ENCODE measurements around the gene NAV3.

NAV3 gene

DNA sequence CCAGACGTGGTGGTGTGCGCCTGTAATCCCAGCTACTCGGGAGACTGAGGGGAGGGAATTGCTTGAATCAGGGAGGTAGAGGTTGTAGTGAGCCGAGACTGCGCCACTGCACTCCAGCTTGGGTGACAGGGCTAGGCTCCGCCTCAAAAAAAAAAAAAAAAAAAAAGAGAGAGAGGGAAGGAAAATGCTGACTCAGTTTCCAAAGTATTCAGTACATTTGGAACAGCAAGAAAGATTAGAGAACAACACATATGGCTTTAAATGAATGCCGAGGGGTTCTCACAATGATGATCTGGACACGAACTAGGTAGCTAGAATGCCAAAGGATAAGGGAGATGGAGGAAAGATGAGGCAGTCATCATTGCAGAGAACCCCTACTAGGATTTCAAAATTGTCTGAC is 97.4 kb downstream of the NAV3 start:
- DNase-seq: no peak

DNA sequence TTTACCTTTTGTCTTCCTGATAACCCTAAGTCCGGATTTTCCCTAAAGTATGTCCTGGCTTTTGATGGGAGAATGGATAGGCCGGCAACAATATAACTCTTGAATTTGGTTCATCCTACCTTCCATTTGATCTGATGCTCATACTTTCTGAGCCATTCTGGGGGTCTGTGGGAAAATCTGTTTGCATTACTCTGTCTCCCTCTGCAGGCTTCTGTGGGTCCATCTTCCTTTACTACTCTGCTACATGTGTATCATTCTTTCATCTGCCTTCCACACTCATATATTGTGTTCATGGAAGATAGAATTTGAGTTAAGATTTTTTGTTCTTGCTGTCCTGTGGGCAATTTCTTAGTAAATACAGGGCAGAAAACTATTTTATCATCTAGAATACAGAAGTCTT is 101.5 kb downstream of the NAV3 start:
- DNase-seq: peak; percentile 7

DNA sequence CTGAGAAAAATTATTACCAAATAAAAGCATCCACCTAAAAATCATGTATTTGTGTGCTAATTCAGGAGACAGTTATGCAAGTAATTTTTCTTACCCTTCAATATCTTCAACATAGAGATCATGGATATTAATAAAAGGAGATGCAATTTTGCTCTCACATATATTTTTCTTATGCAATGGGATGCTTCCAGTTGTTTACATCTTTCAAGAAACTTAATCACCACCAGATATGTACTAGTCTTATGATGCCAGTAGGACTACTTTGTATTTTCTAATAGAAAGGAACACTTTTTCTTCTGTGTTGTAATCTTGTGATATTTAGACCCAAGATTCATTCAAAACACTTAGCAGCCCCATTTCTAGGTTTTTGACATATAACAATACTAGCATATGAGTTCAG is 107.6 kb downstream of the NAV3 start:
- no peak for DNase-seq

DNA sequence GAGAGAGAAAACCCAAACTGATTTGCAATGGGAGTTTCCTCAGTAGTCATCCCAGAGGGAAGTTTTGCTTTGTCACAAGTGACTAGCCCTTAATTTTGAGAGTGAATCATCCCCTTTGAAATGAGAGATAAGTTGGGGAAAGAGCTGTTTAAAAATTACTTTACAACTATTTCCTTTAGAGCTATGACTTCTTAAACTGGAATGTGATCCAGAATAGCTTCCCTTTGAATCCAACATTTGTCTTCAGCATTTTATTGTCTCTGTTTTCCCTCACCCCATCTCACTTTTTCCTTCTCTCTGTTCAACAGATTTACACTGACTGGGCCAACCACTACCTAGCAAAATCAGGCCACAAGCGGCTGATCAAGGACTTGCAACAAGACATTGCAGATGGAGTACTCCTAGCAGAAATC is 109.3 kb downstream of the NAV3 start:
- no peak for DNase-seq

DNA sequence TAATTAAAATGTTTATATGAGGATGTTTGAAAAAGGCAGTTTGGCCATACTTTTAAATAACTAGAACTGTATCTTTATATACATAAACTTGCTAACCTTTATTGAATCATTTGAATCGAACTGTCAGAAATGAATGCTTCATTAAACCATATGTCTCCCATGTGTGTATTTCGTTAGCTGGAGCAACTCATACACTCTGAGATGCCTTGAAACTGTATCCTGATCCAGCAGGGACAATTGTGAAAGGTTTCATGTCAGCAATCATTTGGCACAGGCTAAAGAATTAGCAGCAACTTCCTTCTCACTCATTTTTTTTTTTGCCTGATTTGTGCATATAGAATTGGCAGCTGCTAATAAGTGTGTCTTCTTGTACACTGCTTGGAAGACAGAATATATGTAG is 109.9 kb downstream of the NAV3 start:
- DNase-seq: no peak

DNA sequence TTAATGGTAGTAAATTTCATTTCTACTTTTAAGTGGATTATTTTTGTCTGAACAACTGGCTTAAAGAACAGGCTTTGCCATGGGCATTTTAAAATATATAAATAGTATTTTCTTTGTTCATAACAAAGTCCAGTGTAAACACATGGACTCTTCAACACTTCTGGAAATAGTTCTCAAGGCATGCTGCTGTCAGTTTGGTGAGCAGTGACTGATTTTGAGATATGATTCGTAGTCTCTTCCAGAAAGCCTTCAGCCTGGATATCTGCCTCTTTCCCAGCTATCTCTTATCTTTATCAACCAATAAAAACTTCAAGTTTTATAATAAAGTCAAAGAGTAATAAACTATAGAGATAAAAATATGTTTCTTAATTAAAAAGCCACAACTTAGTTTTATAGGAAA is 110.7 kb downstream of the NAV3 start:
- no peak for DNase-seq

DNA sequence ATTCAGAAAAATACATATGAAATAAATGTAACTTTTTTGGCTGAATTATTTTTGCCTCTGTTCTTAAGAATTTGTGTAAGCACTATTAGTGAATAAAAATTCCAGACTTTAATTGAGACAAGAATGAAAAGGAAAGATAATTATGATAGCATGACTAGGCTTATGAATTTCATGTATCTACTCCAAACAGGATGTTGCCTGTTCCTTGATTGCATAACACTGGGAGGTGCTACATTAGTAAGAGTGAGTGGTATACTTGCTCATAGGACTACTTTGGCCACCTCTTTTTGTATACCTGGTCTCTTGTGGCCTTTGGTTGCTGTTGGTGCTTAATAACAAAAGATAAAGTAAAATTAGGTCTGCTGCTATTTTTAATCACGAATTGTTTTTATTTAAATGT is 112.8 kb downstream of the NAV3 start:
- peak; percentile 53 for DNase-seq

DNA sequence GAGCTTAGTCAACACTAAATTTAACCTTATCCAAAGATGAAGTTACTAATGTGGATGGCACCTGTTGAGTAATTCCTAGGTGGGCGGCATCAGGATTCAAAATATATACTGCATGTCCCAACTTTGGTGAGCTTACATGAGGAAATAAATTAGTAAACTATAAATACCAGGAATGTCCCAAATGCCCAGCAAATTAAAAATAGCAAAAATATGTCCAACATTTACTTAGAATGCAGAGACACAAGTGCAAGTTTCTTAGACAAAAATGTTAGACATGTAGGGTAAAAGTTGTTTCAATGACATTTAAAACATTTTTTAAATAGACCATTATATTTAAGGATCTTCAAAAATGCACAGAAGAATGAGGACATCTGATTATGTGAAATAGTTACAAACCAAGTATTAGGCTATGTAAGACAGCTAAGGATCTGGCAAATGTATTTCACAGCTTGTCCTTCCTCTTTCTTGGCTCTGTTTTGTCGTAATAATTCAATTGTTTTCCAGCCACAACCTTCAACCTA is 115.9 kb downstream of the NAV3 start:
- DNase-seq: no peak

DNA sequence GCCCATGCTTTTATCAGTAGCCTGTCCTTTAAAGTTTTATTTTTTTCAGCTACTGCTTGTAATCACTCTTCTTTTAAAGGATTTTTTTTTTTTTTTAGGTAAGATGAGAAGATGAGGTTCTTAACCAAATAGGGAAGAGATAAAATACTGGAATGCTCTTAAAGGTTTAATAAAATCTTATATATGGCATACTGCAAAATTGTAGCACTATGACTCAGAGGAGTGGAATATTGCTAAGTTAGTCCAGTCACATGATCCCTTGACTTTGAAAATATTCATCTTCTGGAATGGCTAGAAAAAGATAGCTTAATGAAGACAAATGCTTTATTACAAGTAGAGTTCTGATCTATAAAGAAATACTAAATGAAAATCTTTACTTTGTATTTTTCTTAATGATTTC is 116.6 kb downstream of the NAV3 start:
- DNase-seq: peak; percentile 8

DNA sequence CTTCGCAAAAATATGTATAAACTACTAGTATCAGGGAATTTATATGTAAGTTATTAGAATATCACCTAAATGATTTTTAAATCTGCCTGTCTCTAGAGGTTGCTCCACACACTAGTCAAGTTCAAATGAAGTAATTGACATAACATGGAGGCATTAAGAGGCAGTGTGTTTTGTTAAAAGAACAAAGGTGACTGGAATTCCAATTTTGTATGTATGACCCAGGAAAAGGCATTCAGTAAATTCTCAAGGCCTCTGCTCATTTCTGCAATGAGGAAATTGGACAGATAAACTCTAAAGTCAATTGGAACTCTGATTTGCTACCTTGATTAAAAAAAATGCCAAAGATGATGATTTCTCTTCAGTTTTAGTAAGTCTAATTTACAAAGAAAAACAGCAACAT is 117.1 kb downstream of the NAV3 start:
- DNase-seq: no peak

DNA sequence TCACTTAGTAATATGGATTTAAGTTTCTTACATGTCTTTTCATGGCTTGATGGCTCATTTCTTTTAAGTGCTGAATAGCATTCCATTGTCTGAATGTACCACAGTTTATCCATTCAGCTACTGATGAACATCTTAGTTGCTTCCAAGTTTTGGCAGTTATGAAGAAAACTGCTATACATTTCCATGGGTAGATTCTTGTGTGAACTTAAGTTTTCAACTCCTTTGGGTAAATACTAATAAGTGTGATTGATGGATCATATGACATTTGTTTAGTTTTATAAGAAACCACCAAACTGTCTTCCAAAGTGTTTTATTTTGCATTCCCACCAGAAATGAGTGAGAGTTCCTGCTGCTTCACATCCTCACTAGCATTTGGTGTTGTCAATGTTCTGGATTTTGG is 119.2 kb downstream of the NAV3 start:
- DNase-seq: no peak

DNA sequence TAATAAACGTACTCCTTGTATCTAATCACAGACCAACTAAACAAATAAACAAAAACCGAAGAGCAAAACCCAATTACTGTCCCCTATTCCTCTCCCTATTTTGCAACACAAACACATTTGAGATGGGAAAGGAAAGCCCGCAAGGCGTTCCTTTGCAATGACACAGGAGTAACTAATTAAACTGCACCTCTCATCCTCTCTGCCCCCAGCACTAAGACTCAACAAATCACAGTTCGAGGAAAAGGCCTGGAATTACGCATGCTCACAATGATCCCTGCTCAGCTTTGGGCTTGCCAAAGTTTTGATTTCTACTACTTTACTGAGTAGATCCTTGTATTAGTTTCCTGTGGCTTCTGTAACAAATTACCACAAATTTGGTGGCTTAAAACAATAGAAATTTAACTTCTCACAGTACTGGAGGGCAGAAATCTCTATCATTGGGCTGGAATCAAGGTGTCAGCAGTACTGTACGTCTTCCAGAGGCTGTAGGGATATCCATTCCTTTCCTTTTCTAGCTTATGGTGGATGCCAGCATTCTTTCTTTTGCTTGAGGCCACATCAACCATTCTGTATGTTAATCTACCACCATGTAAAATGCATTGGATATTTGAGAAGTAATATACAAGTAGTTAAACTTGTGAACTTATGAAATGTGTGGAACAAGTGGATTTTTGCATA is 123.0 kb downstream of the NAV3 start:
- no peak for DNase-seq

DNA sequence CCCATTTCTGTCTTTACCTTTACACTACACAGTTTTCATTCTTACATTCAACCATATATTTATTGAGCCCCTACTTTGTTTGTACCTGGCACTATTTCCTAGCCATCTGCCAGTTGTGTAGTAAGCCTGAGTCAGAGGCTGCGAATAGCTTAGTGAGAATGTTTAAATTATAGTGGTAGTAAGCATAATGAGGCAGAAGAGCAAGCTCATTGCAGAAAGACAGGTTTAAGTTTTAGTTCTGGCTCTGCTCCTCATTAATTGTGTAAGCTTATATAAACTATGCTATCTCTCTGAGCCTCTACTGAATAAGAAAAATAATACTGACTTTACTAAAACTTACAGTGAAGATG is 123.5 kb downstream of the NAV3 start:
- no peak for DNase-seq

DNA sequence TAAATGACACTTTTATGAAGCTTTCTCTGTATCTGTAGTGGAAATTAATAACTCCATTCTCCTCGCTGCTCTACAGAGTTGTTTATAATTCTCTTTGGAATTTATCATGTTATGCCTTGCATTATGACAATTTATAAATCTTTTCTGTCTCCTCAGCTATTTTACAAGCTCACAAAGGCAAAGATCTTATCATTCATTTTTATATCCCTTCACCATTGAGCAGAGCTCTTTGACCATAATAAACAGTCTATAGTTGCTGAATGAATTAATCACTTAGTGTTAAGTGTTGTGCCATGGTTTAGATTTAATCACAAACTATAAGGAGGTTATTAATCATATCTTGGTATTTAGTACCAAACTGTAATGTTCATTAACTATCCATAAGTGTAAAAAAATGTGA is 126.4 kb downstream of the NAV3 start:
- DNase-seq: no peak

DNA sequence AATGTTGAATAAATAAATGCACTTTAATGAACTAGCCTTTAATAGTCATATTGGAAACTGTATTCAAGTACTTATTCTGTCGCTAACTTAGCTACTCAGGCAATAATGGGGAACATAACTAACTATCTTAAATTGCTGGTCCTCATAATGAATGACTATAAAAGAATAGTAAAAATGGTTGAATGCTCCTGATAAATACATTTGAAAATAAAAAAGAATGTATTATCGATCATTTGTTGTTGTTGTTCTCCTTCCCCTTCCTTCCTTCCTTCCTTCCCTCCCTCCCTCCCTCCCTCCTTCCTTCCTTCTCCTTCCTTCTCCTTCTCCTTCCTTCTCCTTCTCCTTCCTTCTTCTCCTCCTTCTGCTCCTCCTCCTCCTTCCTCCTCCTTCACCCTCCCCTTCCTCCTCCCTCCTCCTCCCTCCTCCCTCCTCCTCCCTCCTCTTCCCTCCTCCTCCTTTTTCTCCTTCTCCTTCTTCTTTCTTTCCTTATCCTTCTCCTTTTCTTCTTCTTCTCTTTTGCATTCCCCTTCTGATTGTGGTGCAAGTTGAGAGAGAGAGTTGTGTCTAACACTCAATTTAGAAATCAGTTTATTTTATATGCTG is 133.0 kb downstream of the NAV3 start:
- DNase-seq: no peak

DNA sequence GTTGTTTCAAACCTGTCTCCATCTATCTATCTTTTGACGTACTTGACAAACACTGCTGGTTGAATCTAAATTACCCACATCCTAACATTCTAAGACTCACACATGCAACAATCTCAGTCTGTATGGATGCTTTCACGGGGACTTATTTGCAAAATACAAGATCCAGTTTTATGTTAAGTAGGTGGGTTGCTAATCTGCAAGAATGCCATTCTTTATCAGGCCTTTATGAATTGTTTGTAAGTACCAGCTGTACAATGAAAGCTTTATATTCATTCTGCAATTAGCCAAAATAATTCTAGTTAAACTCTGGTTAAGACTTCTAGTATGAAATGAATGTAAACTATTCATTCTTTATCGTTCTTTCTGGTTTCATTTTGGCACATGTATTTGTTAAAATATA is 135.1 kb downstream of the NAV3 start:
- DNase-seq: no peak

DNA sequence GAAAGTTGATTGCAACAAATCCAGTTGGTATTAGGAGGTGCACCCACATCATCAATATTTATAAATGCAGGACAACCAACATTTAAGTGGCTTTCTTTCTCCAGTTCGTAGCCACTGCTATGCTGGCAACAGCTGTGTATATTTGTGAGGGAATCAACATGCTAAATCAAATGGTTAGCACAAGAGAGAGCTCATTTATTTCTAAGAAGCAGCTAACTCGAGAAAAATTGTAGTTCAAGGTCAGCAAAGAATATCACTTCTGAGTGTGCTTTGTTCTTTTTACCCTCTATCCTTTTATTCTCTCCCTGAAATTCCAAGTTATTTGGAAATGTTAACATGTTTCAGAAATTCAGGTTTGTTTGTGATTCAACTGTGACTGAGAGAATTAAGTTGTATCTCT is 137.3 kb downstream of the NAV3 start:
- no peak for DNase-seq

DNA sequence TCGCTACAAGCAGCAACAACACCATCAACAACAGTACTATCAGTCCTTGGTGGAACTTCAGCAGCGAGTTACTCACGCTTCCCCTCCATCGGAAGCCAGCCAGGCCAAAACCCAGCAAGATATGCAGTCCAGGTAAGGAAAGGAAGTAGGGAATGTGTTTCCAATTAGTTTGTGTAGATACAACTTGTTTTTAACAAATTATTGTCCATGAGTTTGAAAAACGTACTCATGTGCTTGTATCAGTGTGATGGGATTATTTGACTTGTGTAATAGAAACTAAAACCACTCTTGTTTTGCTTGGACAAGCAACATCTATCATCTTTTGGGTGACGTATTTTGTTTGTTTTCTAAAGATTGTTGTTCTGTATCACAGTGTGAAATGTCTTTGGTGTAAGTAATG is 137.9 kb downstream of the NAV3 start:
- peak; percentile 22 for DNase-seq

DNA sequence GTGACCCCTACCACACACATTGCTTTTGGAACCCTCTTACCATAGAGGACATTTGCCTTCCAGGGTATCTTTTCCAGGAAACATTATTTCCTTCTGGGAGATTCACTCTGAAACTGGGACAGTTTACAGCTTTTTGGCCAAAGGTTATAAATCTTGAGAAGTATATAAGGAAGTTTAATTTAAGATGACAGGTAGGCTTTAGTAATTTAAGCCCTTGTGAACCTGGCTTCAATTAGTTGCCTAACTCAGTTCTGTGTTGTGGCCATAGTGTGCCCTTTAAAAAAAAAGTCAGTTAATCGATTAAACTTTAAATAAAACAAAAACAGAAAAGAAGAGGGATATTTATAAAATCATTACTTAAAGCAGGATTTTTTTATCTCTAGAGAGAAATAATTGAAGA is 142.9 kb downstream of the NAV3 start:
- DNase-seq: no peak

DNA sequence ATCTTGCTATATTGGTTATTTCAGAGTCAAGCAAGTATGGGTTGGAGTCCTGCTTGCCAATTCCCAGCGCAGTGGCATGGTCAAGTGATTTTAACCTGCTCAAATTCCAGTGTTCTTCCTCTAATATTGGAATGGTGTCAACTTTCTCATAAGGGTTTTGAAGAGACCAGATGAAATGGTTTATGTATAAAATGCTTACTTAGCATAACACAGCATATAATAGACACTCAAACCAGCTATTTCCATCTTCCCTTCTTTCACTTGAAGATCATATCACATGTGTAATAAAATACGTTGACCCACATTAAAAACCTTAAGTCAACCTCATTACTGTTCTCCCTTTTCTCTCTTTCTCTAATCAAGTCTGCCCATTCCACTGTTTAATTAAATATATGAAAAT is 144.0 kb downstream of the NAV3 start:
- no peak for DNase-seq

DNA sequence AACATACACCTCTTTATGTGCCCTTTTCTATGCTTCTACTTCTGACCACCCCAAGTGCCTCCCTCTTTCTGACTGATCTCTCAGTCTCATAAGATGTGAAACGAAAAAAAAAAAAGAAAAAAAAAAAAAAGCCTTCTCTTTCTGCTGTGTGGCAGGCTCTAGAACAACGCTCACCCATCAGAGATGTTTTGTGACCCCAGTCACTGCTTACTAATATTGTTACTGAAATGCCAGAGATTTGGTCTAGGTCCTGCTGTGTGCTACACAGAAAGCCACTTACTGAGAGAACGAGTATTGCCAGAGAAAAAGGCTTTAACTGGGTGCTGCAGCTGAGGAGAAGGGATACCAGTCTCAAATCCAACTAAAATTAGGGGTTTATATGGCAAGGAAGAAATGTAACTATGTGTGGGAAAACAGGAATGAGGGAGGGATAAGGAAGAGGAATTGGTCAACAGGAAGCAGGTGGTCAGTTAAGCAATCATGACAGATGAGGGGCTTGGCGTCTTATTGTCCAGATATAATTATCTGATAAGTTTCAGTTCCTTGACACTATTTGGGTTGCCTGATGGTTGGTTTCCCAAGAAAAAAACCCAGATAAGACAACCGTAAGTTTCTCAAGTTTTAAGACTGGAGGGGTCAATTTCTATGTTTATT is 149.0 kb downstream of the NAV3 start:
- no peak for DNase-seq

DNA sequence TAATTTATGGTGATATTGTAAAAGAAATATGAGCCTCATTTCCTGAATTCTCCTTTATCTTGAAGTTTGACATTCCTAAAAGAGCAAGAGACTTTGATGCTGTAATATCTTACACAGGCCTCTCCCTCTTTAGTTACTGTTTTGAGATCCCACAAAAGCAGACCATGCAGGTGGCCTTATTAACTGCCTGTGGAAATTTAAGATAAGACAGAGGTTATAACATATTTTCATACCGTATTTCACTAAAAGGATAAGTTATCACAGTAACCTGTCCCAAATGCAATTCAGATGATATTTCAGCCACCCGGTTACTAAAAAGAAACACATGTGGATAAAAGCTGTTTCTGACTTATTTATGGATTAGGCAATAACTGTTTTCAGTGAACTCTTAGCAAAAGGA is 150.1 kb downstream of the NAV3 start:
- no peak for DNase-seq

DNA sequence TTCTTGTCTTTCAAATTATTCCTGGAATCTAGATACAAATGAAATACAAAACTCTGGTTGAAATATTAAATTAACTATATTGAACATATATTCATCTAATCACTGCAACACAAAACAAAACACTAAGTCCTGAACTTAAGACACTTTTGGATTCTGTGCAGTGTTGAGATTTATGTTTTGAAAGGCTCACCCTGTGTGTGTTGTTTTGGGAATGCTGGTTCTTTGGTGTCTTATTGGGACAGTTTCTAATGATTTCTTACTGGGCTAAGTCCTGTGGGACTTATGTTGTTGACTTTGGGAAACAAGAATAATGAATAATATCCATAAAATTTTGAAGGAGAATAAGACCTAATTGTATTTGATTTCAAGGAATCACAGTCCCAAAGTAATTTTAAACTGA is 153.2 kb downstream of the NAV3 start:
- no peak for DNase-seq

DNA sequence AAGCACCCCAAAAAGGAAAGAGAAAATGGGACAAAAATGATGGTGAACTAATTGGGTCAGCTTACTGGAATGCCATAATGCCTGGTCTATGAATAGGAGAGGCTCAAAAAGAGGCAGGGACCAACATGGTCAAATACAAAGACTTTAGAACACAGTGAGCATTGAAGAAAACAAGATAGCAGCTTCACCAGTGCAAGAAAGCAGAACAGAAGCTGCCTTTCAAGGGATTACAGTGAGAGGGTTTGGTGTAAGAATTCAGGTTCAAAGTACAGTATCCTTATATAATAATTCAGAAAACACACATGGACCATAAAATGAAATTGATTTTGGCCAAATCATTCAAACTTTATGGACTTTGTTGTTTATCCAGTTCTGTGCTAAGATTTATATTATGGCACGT is 162.1 kb downstream of the NAV3 start:
- no peak for DNase-seq

DNA sequence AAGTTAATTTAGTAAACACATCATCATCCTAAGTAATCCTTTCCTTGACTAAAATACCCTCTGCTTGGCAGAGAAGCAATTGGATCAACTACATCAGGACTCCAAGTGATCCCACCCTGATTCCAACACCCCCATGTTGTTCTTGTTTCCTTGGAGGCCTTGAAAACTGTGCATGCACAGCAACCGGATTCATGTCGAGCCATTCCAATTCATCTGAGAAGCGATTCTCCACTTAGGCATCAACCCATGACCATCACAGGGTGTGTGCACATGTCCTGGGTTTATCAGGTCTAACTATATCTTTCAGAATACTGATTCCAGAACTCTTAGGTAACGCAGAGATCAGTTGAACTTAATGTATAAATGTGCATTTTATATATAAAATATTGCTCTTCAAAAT is 163.0 kb downstream of the NAV3 start:
- DNase-seq: no peak
